ENCODE results near the gene PASD1.
"Not testable (repeated sequence)": the region's sequence is repeated elsewhere in the genome, so short reads cannot be mapped to it uniquely, and the experiment has no call there.

The PASD1 gene

DNA sequence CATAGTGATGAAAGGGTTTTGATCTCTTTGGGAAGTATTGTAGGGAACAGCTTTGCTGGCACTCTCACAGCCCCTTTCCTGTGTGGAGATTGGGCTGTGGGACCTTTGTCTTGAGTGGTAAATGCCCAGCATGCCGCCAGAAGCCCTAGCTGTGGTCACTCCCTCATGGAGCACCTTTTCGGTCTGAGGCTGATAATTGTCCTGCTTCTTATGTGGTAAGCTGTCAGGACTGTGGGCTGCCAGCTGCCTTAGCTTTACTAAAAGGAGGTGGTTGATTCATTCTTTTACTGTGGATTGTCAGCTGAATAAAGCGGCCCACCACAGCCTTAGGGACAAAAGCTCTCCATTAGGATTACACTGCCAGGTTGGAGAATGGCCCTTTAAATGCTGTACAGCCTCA is 7.1 kb downstream of the PASD1 start:
- H3K4me3 ChIP-seq (replicated peaks; ENCODE audit: low read depth, low read length), result no peak overlapping the region
- DNase-seq (ENCODE audit: extremely low read depth, low read depth), result no peak
- TF ChIP-seq CTCF (IDR thresholded peaks at IDR 0.05; ENCODE audit: low read depth, low read length, missing control alignments), result no peak

DNA sequence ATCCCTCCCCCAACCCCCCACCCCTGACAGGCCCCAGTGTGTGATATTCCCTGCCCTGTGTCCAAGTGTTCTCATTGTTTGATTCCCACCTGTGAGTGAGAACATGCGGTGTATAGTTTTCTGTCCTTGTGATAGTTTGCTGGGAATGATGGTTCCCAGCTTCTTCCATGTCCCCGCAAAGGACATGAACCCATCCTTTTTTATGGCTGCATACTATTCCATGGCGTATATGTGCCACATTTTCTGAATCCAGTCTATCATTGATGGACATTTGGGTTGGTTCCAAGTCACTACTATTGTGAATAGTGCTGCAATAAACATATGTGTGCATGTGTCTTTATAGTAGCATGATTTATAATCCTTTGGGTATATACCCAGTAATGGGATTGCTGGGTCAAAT is 29.9 kb downstream of the PASD1 start:
- not testable (repeated sequence) for DNase-seq (ENCODE audit: extremely low read depth, low read depth); H3K4me3 ChIP-seq (replicated peaks; ENCODE audit: low read depth, low read length)

DNA sequence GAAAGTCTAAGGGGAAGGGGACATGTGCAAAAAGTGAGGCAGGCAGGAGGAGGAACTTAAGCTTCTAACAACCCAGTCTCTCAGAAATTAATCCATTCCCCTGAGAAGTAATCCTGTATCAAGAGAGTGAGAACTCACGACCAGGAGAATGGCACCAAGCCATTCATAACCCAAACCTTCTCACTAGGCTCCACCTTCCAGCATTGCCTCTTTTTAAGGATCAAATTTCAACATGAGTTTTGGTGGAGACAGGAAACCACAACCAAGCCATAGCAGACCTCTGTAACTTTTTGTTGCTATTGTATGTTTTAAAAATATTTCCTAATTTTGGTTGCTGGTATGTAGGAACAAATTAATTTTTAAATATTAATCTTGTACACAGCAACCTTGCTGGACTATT is 32.8 kb downstream of the PASD1 start:
- no peak for DNase-seq (ENCODE audit: extremely low read depth, low read depth)
- no peak overlapping the region for H3K4me3 ChIP-seq (replicated peaks; ENCODE audit: low read depth, low read length)
- no peak for TF ChIP-seq CTCF (IDR thresholded peaks at IDR 0.05; ENCODE audit: low read depth, low read length, missing control alignments)

DNA sequence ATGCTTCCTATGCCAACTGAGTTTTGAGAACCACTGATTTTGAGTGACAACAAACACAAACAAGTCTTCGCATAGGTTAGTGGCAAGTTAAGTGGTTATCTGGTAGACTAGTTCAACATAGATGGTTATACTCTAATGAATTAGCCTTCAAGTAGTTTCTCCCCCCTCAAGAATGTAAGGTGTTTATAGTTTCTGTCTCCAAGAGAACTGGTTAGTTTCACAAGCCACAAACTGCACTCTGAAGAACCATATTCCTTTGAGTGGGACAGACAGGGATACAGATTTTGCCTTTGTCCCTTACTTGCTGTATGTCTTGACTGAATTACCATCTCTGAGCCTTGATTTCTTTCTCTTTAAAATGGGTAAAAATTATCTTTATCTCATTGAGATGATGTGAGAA is 41.5 kb downstream of the PASD1 start:
- no peak for TF ChIP-seq CTCF (IDR thresholded peaks at IDR 0.05; ENCODE audit: low read depth, low read length, missing control alignments)
- DNase-seq (ENCODE audit: extremely low read depth, low read depth), result no peak
- no peak overlapping the region for H3K4me3 ChIP-seq (replicated peaks; ENCODE audit: low read depth, low read length)

- TF ChIP-seq CTCF (IDR thresholded peaks at IDR 0.05; ENCODE audit: low read depth, low read length, missing control alignments), result no peak
- no peak overlapping the region for H3K4me3 ChIP-seq (replicated peaks; ENCODE audit: low read depth, low read length)
- DNase-seq (ENCODE audit: extremely low read depth, low read depth), result no peak
Measured at GRCh38 chrX:151609222-151609621, 45.7 kb downstream of the PASD1 start.

DNA sequence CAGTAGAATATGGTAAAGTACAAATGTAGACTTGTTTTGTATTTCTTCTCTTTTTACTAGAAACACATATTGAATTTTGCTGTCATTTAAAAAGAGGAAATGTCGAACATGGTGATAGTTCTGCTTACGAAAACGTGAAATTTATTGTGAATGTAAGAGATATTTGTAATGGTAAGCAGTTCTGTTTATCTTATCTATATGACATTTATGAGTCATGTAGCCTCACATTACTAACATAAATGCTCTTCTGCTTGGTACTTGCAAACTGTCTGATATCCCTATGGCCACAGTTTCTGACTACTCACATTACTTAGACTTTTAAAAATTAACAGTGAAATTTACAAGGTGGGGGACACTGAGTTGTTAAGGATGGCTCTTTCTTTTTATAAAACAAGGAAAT is 57.9 kb downstream of the PASD1 start:
- no peak overlapping the region for H3K4me3 ChIP-seq (replicated peaks; ENCODE audit: low read depth, low read length)
- no peak for DNase-seq (ENCODE audit: extremely low read depth, low read depth)
- no peak for TF ChIP-seq CTCF (IDR thresholded peaks at IDR 0.05; ENCODE audit: low read depth, low read length, missing control alignments)

DNA sequence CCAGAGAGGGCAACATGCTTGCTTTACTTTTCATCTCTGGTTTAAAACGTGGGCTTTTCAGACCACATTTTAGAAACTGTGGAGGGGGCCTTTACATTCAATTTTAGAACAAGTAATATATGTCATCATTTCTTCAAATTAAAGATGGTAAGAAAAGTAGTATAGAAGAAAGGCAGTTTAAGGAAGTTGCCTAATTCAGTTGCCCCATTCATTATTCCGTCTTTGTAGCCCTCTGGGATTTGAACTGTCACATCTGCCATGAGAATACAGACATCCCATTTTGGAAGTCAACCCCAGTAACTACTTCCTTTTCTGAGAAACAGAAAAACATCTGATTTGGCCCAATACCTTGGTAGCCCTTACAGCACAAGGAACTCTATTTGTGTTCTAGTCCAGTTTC is 61.2 kb downstream of the PASD1 start:
- no peak for TF ChIP-seq CTCF (IDR thresholded peaks at IDR 0.05; ENCODE audit: low read depth, low read length, missing control alignments)
- no peak for DNase-seq (ENCODE audit: extremely low read depth, low read depth)
- no peak overlapping the region for H3K4me3 ChIP-seq (replicated peaks; ENCODE audit: low read depth, low read length)
